ENCODE data around the gene TPCN2.

DNA sequence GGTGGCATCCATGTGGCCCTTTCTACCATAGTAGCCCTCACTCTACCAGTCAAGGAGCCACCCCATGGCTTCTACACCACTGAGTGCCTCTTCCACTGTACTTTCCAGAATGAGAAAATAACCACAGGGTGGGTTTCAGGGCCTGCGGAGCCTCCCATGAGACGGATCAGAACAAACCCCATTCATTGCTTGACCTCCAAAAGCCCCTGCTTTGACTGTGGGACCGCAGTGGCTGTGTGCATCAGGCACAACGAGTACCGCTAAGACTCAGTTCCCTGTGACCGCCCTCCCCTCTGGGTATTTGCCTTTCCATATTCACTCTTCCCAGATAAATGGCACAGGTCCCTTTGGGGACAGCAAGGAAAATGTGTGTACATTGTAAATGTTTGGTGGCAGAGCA, 24.2 kb upstream of the TPCN2 start:
- TF ChIP-seq, protein P1, sequence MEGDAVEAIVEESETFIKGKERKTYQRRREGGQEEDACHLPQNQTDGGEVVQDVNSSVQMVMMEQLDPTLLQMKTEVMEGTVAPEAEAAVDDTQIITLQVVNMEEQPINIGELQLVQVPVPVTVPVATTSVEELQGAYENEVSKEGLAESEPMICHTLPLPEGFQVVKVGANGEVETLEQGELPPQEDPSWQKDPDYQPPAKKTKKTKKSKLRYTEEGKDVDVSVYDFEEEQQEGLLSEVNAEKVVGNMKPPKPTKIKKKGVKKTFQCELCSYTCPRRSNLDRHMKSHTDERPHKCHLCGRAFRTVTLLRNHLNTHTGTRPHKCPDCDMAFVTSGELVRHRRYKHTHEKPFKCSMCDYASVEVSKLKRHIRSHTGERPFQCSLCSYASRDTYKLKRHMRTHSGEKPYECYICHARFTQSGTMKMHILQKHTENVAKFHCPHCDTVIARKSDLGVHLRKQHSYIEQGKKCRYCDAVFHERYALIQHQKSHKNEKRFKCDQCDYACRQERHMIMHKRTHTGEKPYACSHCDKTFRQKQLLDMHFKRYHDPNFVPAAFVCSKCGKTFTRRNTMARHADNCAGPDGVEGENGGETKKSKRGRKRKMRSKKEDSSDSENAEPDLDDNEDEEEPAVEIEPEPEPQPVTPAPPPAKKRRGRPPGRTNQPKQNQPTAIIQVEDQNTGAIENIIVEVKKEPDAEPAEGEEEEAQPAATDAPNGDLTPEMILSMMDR (IDR thresholded peaks at IDR 0.05), result no peak
- no peak for TF ChIP-seq POLR2A (IDR thresholded peaks at IDR 0.05)
